Measurements from ENCODE around the gene NR1H2.
"Not testable (repeated sequence)": the region's sequence is repeated elsewhere in the genome, so short reads cannot be mapped to it uniquely, and the experiment has no call there.

NR1H2 gene

DNA sequence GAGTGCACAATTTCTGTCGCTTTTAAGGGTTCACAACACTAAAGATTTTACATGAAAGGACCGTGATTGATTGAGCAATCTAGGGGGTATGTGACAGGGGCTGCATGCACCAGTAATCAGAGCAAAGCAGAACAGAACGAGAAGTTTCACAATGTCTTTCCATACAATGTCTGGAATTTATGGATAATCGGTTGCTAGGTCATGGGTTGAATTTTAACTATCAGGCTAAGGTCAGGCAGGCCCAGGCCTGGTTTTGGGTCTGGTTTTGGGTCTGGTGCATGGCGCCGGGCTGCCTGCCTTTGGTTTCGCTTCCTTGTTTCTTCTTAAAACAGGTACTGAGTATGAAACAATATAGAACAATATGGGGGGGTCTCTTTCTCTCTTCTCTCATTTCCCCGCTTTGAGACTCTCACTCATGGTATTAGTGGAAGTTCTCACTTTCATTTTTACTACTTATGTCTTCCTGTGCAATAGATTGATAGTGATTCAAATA is 29.1 kb upstream of the NR1H2 start:
- DNase-seq: not testable (repeated sequence)

DNA sequence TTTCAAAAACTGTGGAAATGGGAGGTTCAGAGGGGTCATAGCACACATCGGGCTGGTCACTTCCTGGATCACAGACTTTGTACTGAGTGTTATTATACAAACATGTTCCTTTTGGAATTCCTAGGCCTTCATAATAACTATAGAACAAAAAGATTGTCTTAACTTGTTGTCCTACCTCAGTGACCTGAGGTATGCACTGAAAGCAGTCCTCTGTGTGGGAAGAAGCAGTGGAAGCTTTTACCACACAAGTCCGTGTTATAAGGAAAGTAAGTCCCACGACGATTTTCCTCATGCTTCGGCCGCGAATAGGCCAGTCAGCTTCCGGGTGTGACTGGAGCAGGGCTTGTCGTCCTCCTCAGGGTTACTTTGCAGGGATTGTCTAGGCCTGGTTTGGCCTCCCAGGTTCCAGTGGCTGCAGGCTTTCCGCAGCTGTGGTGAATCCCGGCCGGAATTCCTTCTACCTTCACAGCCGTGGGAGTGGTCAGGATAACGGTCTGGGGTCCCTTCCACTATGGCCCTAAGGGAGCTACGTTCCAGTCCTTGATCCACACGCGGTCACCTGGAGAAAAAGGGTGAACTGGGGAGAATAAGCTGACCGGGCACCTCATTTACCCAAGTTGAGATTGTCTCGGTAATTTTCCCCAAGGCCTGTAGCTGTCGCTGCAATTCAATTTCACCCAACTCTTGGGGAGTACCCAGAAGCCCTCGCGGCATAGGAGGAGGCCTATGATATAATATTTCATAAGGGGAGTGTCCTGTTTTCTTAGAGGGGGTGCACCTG is 26.8 kb upstream of the NR1H2 start:
- DNase-seq: no peak

DNA sequence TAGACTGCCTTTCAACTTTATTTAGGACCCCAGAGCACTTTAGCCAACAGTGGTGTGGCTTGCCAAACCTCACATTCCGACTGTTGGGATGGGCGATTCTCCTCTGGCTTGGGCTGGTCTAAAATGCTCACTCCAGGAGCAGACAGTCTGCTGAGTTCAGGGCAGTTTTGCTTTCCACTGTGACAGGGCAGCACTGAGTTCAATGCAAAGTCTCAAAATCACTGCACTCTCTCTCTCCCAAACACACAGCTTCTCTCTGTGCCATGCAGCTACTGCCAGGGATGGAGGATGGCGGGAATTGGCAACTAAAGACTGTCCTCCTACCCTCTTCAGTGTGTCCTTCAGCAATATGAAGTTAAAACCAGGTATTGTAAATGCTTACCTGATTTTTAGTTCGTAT is 24.0 kb upstream of the NR1H2 start:
- no peak for DNase-seq

DNA sequence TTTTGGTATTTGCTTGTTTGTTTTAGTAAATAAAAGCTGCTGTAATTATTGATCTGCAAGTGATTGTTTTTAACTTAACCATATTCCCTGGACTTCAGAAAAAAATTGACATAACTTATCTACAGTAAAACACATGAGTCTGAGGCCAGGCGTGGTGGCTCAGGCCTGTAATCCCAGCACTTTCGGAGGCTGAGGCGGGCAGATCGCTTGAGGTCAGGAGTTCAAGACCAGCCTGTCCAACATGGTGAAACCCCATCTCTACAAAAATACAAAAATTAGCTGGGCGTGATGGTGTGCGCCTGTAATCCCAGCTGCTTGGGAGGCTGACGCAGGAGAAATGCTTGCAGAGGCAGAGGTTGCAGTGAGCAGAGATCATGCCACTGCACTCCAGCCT is 22.8 kb upstream of the NR1H2 start:
- not testable (repeated sequence) for DNase-seq

DNA sequence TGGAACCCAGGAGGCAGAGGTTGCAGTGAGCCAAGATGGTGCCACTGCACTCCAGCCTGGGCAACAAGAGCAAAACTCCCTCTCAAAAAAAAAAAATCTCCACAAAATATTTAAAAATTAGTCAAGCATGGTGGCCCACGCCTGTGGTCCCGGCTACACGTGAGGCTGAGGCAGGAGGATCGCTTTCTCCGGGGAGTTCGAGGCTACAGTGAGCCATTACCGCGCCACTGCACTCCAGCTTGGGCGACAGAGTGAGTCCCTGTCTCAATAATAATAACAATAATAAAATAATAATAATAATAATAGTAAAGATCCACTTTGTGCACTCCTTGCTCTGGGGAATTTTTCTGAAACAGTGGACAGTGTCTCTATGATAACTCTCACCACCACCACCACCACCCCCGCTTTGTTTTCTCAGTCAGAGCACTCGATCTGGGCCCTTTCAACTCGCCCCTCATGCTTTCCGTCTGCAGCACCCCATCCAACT is 19.5 kb upstream of the NR1H2 start:
- no peak for DNase-seq

DNA sequence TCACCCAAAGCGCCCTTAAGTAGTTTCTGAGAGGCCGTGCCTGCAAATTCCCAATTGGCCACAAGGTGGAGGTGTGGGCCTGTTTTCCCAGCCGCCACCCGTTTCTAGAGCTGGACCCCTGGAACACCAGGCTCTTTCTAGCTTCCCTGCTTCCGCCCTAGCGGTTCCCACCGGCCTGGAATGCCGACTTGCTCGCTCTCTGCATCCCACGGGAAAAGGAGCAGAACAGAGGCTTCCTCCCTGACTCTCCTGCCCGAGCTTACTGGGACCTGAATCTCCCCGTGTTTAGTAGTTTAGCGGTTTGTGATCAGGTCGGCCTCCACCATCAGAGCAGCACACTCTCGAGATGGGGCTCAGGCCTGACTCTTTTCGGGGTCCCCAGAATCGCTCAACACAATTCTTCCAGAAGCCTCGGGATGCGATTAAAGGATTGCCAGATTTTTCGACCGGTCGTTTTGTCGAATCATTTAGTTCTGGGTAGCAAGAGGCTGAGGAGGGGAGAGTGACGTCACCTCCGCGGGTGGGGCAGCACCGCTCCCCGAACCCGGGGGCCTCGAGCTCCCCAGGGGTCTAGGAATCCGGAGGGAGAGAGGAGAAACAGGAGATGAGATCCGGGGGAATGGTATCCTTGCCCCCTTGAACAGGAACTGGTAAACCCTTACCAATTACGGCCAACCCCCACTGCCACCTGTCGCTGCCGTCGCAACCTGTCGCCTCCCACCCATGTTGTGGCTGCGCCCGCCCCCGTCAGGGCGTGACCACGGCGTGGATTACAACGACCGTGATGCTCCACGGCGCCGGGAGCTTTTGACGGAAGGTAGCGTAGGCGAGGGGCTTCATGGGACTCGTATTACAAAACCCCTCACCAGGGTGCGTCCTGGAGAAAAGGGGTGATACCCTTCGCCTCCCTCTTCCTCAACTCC is 18.8 kb upstream of the NR1H2 start:
- DNase-seq: peak; percentile 58

DNA sequence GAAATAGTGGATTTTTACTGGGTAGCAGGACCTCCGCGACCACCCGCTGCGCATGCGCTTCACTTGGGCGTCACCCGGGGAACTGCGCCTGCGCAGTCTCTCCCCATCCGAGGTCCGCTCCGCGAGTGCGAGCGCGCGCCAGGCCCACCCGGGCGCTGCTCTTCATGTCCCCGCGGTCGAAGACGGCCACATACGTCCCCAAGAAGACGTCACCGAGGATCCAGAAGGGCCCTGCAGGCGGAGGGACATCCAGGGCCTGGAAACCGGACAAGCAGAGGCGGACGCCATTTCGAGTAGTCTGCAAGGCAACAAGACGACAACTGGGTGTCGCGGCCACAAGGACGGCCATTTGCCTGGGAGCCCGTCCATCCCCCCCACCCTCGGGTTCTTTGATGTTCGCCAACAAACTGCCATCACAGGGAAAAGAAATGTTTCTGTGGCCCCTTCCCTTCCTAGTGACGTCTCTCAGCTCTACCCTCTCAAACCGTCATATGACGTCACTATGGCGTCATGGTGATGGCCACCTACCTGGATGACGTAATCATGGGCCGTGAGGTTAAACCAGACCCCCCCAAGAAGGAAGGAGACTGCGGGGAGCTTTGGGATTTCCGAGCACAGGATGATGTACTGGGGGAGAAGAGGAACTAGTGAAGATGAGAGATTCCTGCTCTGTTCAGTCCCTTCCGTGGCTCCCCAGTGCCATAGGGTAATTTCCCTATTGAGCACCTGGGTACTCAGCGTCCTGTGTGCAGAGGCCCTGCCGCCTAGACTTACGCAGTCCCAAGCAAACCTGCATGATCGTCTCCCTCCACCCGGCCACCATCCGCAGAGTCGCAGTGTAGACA is 17.6 kb upstream of the NR1H2 start:
- DNase-seq: peak; percentile 47

DNA sequence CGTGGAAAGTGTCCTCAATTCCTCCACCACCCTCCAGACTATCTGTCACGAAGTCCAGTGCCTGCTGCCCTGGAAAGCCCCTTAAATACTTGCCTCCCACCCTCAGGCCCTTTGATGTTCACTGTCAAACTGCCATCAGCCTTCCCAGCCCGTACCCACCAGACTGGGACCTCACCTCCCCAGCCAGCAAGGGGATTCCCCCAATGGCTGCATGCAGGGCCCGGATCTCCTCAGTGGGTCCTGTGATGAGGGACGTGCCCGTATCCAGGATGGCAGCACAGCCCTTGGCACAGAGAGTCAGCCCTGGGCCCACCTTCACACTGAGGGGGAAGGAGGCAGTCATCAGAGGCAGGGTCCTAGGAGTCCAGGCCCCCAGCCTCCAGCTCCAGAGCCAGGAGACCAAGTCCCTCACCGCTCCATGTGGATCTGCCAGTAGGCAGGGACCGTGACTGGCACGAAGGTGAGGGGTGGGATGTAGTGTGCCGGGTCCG is 16.9 kb upstream of the NR1H2 start:
- no peak for DNase-seq

DNA sequence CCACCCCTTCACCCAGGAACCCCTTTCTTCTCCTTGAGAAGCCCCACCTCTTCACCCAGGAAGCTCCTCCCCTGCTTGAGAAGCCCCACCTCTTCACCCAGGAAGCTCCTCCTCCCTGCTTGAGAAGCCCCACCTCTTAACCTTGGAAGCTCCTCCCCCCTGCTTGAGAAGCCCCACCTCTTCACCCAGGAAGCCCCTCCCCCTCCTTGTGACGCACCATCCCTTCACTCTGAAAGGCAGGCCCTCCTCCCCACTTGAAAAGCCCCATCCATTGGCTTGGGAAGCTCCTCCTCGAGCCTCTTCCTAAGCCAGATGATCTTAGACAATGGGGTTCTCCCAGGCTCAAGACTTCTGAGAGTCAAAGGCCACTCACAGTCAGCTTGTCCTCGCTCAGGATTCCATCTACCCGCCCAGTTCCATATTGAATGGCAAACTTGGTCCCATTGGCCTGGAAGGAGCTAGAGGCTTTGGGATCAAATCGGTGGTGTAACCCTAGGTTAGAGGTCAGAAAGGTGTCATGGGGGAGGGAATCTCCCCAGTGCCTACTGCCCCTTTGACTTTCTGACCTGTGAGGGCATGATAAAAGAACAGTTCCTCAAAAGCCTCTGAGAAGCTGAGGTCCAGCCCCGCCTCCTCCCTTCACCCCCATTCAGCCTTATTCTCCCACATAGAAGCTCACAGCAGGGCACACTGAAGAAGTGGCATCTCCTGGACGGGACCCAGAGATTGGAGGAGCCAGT is 14.8 kb upstream of the NR1H2 start:
- DNase-seq: no peak

DNA sequence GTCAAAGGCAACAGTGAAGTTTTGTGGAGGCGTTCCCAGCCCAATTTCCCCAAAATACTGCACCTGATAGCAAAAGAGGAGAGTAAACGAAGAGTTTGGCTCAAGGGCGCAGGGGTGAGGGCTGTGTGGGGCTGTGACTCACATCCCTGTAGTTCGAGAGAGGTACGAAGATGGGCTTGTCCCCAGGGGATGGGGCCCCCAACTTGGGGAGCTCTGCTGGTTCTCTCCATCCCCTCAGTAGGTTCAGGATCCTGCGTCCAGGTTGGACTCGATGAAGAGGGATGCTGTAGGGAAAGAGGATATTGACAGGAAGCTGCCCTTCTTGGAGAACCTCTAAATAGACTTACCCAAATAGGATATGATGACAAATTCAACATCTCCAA is 14.2 kb upstream of the NR1H2 start:
- no peak for DNase-seq

DNA sequence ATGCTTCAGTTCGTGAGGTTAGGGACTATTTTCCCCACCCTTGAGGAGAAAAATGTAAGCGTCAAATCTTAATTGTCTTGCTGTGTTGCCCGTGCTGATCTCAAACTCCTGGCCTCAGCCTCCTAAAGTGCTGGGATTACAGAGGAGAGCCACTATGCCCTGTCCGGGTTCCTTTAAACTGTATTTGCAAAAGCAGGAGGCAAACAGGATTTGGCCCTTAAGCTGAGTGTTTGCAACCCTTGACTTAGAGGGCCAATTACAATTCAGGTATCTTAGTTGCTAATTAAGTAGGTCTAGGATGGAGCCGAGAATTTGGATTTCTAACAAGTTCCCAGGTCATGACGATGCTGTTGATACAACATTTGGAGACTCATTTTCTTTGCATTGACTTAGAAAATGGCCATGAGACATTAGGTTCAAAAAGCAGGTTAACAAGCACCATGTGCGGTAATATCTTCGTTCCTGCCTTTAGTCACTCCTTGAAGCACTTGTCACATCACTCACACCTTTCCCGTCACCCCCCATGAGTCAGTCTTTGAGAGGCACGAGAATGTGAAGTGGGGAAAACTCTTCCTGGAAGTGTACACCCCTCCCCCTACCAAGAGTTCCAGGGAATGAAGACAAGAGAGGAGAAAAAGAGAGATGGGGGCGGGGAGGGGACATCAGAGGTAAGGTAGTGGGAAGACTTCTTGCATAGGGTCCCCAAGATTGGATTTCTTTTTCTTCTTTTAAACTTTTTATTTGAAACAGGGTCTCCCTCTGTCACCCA is 13.4 kb upstream of the NR1H2 start:
- DNase-seq: no peak

DNA sequence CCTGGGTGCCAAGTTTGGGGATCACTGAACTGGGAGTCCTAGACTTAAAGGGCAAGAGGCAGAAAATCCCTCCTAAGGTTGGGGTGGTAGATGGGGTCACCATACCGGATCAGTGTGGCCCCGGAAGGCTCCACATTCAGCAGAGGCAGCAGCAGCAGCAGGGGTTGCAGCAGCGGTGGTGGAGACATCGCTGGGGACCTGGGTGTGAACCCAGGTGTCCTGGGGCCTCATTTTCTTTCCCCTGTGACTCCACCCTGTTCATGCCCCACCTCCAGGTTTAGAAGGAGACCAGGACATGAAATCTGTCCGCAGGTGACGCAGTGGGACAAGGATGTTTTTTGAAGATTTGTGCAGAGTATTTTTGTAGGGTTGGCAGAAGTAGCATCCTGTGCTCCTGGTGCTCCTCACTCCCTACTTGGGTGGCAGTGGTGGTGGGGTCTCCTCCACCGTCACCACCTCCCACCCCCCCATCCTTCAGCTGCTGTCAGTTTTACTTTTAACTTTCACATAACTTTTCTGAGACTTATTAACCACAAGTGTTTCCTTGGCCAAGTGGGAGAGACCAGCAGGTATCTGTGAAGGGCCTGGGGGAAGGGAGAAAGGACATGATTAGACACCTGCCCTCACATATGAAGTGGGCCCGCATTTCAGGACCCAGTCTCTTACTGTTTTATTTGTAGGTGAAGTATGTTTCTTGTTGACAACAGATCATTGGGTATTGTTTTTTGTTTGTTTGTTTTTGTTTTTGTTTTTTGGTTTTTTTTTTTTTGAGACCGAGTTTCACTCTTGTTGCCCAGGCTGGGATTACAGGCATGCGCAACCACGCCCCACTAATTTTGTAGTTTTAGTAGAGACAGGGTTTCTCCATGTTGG is 10.6 kb upstream of the NR1H2 start, which contains the start of gene NAPSA:
Gene NAPSA (minus strand): TSS at position 206 of the 873 bp plus-strand sequence. CDS start 18 bp downstream, at position 188.
- no peak for DNase-seq

DNA sequence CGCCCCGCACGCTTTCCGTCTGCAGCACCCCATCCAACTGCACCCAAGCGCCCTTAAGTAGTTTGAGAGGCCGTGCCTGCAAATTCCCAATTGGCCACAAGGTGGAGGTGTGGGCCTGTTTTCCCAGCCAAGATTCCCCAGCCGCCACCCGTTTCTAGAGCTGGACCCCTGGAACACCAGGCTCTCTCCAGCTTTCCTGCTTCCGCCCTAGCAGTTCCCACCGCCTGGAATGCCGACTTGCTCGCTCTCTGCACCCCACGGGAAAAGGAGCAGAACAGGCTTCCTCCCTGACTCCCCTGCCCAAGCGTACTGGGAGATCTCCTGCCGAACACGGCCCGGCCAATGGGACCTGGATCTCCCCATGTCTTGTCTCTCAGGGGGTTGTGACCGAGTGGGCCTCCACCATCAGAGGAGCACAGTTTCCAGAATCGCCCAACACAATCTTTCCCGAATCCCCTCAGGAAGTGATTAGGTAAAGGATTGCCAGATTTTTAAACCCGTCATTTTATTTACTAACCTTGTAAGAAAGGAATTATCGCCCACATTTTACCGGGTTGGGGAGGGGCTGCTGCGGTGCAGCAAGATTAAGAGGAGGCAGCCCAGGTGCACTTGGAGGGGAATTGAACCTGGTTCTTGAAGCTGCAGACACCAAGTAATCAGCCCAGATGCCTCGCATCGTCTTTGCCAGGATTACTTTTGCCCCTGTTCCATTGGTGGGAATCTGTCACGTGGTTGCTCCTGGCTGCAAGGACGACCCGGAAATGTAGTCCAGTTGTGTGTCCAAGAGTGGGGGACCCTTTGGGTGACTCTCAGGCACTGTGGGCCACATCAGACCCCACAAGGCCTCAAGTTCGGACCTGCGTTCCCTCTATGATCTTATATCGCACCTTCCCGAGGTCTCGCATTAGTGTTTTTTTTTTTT is 7.3 kb upstream of the NR1H2 start:
- peak; percentile 70 for DNase-seq

DNA sequence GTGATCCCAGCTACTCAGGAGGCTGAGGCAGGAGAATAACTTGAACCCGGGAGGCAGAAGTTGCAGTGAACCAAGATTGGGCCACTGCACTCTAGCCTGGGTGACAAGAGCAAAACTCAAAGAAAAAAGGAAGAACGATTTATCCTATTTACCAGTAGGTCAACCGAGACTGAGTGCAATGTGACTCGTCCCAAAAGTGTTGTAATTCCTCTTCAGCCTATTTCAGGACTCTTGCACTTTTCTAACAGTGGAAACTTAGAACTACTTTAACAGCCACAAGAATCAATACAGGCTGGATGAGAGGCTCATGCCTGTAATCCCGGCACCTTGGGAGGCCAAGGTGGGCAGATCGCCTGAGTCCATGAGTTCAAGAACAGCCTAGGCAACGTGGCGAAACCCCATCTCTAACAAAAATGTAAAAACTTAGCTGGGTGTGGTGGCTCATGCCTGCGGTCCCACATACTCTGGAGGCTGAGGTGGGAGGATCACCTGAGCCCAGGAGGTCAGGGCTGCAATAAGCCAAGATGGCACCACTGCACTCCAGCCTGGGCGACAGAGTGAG is 4.3 kb upstream of the NR1H2 start:
- no peak for DNase-seq

DNA sequence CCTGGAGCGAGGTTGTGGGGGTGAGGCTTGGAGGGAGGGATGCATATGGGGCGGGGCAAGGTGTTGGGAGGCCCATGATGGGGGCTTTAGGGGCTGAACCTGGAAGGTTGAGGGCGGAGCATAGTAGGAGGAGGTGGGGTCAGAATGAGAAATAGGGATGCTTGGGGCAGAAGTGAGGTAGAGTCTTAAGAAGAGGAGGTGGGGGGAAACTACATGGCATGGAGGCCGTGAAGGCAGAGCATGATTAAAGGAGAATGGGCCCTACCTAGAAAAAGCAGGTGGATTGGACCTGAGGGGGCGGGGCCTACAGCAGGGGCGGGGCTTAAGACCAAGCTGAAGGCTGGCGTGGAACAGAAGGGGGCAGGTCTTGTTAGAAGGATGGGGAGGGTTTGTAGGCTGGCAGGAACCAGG is 799 bp downstream of the NR1H2 start:
- DNase-seq: no peak

DNA sequence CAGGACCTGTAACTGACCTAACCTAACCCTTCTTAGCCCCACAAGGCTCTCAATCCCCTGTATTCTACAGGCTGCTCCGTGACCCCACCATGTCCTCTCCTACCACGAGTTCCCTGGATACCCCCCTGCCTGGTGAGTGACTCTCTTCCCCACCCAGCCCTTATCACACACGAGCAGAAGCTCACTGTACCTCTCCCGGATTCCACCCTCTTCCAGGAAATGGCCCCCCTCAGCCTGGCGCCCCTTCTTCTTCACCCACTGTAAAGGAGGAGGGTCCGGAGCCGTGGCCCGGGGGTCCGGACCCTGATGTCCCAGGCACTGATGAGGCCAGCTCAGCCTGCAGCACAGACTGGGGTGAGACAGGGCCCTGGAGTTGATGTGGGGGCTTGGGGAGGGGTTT is 1.3 kb downstream of the NR1H2 start:
- no peak for DNase-seq

DNA sequence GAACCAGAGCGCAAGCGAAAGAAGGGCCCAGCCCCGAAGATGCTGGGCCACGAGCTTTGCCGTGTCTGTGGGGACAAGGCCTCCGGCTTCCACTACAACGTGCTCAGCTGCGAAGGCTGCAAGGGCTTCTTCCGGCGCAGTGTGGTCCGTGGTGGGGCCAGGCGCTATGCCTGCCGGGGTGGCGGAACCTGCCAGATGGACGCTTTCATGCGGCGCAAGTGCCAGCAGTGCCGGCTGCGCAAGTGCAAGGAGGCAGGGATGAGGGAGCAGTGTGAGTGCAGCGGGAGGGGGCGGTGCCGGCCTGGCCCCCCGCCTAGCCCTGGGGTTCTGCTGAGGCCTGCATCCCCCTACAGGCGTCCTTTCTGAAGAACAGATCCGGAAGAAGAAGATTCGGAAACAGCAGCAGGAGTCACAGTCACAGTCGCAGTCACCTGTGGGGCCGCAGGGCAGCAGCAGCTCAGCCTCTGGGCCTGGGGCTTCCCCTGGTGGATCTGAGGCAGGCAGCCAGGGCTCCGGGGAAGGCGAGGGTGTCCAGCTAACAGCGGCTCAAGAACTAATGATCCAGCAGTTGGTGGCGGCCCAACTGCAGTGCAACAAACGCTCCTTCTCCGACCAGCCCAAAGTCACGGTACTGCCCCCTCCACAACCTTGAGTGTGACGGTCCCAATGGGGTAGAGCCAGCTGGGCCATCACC is 2.1 kb downstream of the NR1H2 start:
- no peak for DNase-seq

DNA sequence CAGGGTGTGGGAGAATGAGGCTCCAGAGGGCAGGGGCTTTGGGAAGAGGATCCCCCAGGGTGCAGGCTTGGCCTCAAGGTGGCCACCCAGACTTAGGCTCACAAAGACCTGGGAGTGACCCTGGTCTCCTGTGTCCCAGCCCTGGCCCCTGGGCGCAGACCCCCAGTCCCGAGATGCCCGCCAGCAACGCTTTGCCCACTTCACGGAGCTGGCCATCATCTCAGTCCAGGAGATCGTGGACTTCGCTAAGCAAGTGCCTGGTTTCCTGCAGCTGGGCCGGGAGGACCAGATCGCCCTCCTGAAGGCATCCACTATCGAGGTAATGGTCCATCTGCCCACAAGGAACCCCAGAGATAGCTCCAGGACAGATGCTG is 2.6 kb downstream of the NR1H2 start:
- DNase-seq: no peak

All from T1000 (cell line).